DND-41 (cell line): ENCODE results near the gene GPR153.

Source experiments
- ATAC-seq: fragments of 200-7000 bp; cut with Tn5 transposase; 3 replicates; pipeline ENCODE4 v1.9.1; 2021; ENCODE audit warnings: low read depth; ENCODE audit not compliant: insufficient read depth
- DNase-seq: peaks from one replicate; pipeline ENCODE4 v3.0.0-alpha.2; 2020
- H2AFZ ChIP-seq: 2 replicates; pipeline ENCODE4 v1.6.0; 2012; ENCODE audit warnings: low read depth, low read length
- H3K27ac ChIP-seq: 2 replicates; pipeline ENCODE4 v1.5.1; 2012; ENCODE audit warnings: low read length, inconsistent platforms
- H3K27me3 ChIP-seq: fragments of 200-600 bp; sonication (generic); 2 replicates; pipeline ENCODE4 v1.6.0; 2012; ENCODE audit warnings: low read length, mild to moderate bottlenecking, inconsistent platforms; ENCODE audit not compliant: insufficient read depth, poor library complexity
- H3K36me3 ChIP-seq: 2 replicates; pipeline ENCODE4 v1.5.1; 2012; ENCODE audit warnings: low read length, inconsistent platforms; ENCODE audit not compliant: insufficient read depth
- H3K4me1 ChIP-seq: 2 replicates; pipeline ENCODE4 v1.5.1; 2012; ENCODE audit warnings: mild to moderate bottlenecking, low read length; ENCODE audit not compliant: insufficient read depth
- H3K4me2 ChIP-seq: 2 replicates; pipeline ENCODE4 v1.6.0; 2012; ENCODE audit warnings: mild to moderate bottlenecking, moderate library complexity, low read length, inconsistent platforms; ENCODE audit not compliant: insufficient read depth
- H3K4me3 ChIP-seq, 2 experiments: fragments of 200-600 bp in 1 of 2; shearing (Covaris generic) in 1 of 2; 2 replicates each; pipeline ENCODE4 v1.5.1; 2012 to 2016; ENCODE audit warnings: inconsistent platforms in 2 of 2, low read length in 2 of 2, mild to moderate bottlenecking in 2 of 2, low read depth in 1 of 2, moderate library complexity in 1 of 2
- H3K79me2 ChIP-seq: 2 replicates; pipeline ENCODE4 v1.6.0; 2012; ENCODE audit warnings: low read length, inconsistent platforms; ENCODE audit not compliant: insufficient read depth
- H3K9ac ChIP-seq: 2 replicates; pipeline ENCODE4 v1.6.0; 2012; ENCODE audit warnings: low read depth, mild to moderate bottlenecking, inconsistent platforms, low read length, moderate library complexity
- H3K9me3 ChIP-seq: 2 replicates; pipeline ENCODE4 v1.5.1; 2012; ENCODE audit warnings: low read length, moderate library complexity, mild to moderate bottlenecking, inconsistent platforms; ENCODE audit not compliant: insufficient read depth, severe bottlenecking
- H4K20me1 ChIP-seq: 2 replicates; pipeline ENCODE4 v1.6.0; 2012; ENCODE audit warnings: low read length; ENCODE audit not compliant: insufficient read depth
- CTCF ChIP-seq: IDR thresholded peaks from 2 replicates; pipeline ENCODE4 v1.5.1; 2012; ENCODE audit warnings: borderline replicate concordance, low read length, moderate library complexity, mild to moderate bottlenecking; ENCODE audit not compliant: poor library complexity, severe bottlenecking; ENCODE audit errors: extremely low read depth
- EZH2 ChIP-seq: IDR thresholded peaks from 3 replicates; pipeline ENCODE4 v1.6.1; 2012; ENCODE audit warnings: borderline replicate concordance, low read depth, mild to moderate bottlenecking, moderate library complexity, low read length, inconsistent platforms; ENCODE audit not compliant: severe bottlenecking

GPR153 gene

GRCh38 chr1:6279613-6280383 lies 18.9 kb upstream of the GPR153 start:
- no peak overlapping the region for H2AFZ ChIP-seq
- no peak overlapping the region for H3K4me2 ChIP-seq

GRCh38 chr1:6279066-6279465 lies 18.2 kb upstream of the GPR153 start:
- no peak overlapping the region for H3K27ac ChIP-seq
- no peak for ATAC-seq

More at GRCh38 chr1:6279613-6280383, 18.9 kb upstream of the GPR153 start:
- ATAC-seq (no peak), DNase-seq (no peak)
- Histone ChIP-seq H3K79me2 (no peaks in the 10 kb centered on the region), H3K4me3 (no peak overlapping the region), H3K36me3 (peaks cover 74% of the 10 kb centered on the region), H3K27ac (no peak overlapping the region), H3K27me3 (no peaks in the 10 kb centered on the region), H4K20me1 (peaks cover 44% of the 10 kb centered on the region), H3K9ac (no peak overlapping the region), H3K9me3 (no peaks in the 10 kb centered on the region), H3K4me1 (no peaks in the 10 kb centered on the region)
- TF ChIP-seq EZH2 (no peak), CTCF (no peak)

GRCh38 chr1:6278263-6278662 lies 17.4 kb upstream of the GPR153 start:
- H3K9me3 ChIP-seq, result no peaks in the 10 kb centered on the region

More at GRCh38 chr1:6279066-6279465, 18.2 kb upstream of the GPR153 start:
- Histone ChIP-seq H3K4me3 (no peak overlapping the region), H3K9me3 (no peaks in the 10 kb centered on the region), H3K4me1 (no peaks in the 10 kb centered on the region), H3K36me3 (peaks cover 81% of the 10 kb centered on the region), H3K79me2 (no peaks in the 10 kb centered on the region), H3K4me2 (no peak overlapping the region), H3K27me3 (no peaks in the 10 kb centered on the region), H3K9ac (no peak overlapping the region), H2AFZ (no peak overlapping the region), H4K20me1 (peaks cover 42% of the 10 kb centered on the region)
- TF ChIP-seq CTCF, result no peak
- no peak for TF ChIP-seq EZH2
- DNase-seq, result no peak

More at GRCh38 chr1:6278263-6278662, 17.4 kb upstream of the GPR153 start:
- Histone ChIP-seq H3K36me3 (peaks cover 83% of the 10 kb centered on the region), H4K20me1 (peaks cover 41% of the 10 kb centered on the region), H3K4me1 (no peaks in the 10 kb centered on the region), H2AFZ (no peak overlapping the region), H3K9ac (no peak overlapping the region), H3K4me2 (no peak overlapping the region), H3K27me3 (no peaks in the 10 kb centered on the region), H3K27ac (no peak overlapping the region), H3K4me3 (no peak overlapping the region), H3K79me2 (no peaks in the 10 kb centered on the region)
- TF ChIP-seq EZH2 (no peak), CTCF (no peak)
- DNase-seq (no peak), ATAC-seq (no peak)
